GM12875 (cell line): ENCODE measurements around the gene ATOSB.

Experiments
- H3K4me3 ChIP-seq: one replicate; pipeline ENCODE4 v1.5.1; 2011; ENCODE audit warnings: low read depth, low read length, control low read depth
- CTCF ChIP-seq: IDR thresholded peaks from 2 replicates; pipeline ENCODE4 v1.5.1; 2011; ENCODE audit warnings: low read depth, mild to moderate bottlenecking, control low read depth, inconsistent platforms, low read length, moderate library complexity, borderline replicate concordance; ENCODE audit not compliant: insufficient read depth

Gene ATOSB

GRCh38 chr9:35073279-35073612, 42.4 kb downstream of the ATOSB start:
- no peak for TF ChIP-seq CTCF
- no peak overlapping the region for H3K4me3 ChIP-seq

- H3K4me3 ChIP-seq: peak within 1 kb of the TSS; percentile 95
- no peak for TF ChIP-seq CTCF
Measured at GRCh38 chr9:35072461-35073278, 43.0 kb downstream of the ATOSB start, which contains the start of gene VCP. TSS of gene VCP (minus strand) at chr9:35072625. CDS start at chr9:35072353, 272 bp downstream.

GRCh38 chr9:35071814-35072460, 43.7 kb downstream of the ATOSB start:
- H3K4me3 ChIP-seq: peak overlapping the region; percentile 95
- peak; percentile 41 for TF ChIP-seq CTCF

- TF ChIP-seq CTCF: no peak
- H3K4me3 ChIP-seq: peak overlapping the region; percentile 95
Measured at GRCh38 chr9:35070823-35071813, 44.5 kb downstream of the ATOSB start.

- H3K4me3 ChIP-seq: no peak overlapping the region
- no peak for TF ChIP-seq CTCF
Measured at GRCh38 chr9:35069020-35069419, 46.6 kb downstream of the ATOSB start.

GRCh38 chr9:35067056-35067455, 48.6 kb downstream of the ATOSB start:
- no peak overlapping the region for H3K4me3 ChIP-seq
- no peak for TF ChIP-seq CTCF
